NK-92 treated with Interleukin-12 subunit alpha and Interleukin-12 subunit beta, amount 100 ng/mL, for 24 hours (cell line): ENCODE measurements around the gene ARHGEF33.
A peak's percentile ranks its signal among the peaks of the same experiment; 100 is the strongest.

Experiments used
- DNase-seq: peaks from one replicate; lab custom pipeline; 2025; lab: John Stamatoyannopoulos, UW

The ARHGEF33 gene

GRCh38 chr2:38889575-38889974 is at the start of gene ARHGEF33:
Gene ARHGEF33 (plus strand): TSS chr2:38889875. CDS start chr2:38919448, 29,573 bp downstream.
- DNase-seq, result no peak

GRCh38 chr2:38850045-38850444 is 39.6 kb upstream of the ARHGEF33 start:
- DNase-seq, result no peak

DNA sequence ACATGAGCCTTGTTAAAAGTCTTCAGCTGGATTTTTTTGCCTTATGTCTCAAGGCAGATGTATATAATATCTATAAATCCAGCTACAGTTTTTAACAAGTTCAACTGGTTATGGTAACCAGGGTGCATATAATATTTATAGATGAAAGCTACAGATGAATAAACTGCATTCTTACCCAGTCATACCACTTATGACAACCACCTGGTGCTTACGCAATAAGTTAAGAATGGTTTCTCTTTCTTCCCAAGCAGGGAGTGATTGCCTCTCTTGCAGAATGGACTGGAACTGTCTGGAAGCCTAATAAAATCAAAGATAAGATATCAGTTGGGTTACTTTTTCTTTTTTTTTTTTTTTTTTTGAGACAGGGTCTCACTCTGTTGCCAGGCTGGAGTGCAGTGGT is 33.5 kb upstream of the ARHGEF33 start:
- no peak for DNase-seq

DNA sequence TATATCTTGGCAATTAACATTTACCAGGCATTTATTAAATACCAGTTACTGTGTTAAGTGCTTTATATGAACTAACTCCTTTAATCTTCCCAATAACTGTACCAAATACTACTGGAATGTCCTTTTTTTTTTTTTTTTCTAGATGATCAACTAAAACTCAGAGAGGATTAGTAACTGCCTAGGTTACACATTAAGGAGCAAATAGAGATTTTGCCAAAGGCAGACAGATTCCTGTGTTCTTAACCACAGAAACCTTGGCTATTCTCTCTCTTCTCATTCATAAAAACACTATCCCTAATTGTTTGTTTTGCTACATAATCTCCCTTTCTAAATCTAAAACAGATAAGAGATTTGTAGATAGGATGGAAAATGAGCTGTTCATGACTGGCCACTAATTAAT is 27.2 kb upstream of the ARHGEF33 start:
- no peak for DNase-seq

- DNase-seq, result no peak
These were observed 26.5 kb upstream of the ARHGEF33 start for GRCh38 chr2:38863061-38863695.

DNA sequence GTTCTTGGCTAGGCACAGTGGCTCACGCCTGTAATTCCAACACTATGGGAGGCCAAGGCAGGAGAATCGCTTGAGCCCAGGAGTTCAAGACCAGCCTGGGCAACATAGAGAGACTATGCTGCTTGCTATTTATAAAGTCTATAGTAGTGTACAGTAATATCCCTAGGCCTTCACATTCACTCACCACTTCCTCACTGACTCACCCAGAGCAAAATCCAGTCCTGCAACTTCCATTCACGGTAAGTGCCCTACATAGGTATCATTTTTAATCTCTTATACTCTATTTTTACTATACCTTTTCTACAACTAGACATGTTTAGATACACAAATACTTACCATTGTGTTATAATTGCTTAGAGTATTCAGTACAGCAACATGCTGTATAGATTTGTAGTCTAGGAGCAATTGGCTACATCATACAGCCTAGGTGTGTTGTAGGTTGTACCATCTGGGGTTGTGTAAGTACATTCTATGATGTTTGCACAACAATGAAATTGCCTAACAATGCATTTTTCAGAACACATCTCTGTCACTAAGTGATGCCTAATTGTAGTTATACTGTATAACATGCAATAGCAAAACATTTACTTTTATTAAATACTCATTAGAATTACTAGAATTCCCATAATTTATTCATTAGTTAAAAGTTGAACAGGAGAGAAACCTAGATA is 22.8 kb upstream of the ARHGEF33 start:
- no peak for DNase-seq

GRCh38 chr2:38871432-38871831 is 18.2 kb upstream of the ARHGEF33 start:
- DNase-seq, result no peak

DNA sequence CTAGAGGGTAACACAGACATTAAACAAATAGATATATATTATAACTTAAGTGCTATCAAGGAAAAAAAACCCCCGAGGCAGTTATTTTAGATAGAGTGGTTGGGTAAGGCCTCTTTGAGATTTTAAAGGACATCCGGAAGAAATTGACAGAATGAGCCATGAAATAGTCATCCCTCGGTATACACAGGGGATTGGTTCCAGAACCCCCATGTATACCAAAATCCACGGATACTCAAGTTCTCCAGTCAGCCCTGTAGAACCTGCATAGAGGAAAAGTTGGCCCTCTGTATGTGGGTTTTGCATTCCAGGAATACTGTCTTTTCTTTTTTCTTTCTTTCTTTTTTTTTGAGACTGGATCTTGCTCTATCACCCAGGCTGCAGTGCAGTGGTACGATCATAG is 15.9 kb upstream of the ARHGEF33 start:
- no peak for DNase-seq

GRCh38 chr2:38875227-38875575 is 14.5 kb upstream of the ARHGEF33 start:
- no peak for DNase-seq

DNA sequence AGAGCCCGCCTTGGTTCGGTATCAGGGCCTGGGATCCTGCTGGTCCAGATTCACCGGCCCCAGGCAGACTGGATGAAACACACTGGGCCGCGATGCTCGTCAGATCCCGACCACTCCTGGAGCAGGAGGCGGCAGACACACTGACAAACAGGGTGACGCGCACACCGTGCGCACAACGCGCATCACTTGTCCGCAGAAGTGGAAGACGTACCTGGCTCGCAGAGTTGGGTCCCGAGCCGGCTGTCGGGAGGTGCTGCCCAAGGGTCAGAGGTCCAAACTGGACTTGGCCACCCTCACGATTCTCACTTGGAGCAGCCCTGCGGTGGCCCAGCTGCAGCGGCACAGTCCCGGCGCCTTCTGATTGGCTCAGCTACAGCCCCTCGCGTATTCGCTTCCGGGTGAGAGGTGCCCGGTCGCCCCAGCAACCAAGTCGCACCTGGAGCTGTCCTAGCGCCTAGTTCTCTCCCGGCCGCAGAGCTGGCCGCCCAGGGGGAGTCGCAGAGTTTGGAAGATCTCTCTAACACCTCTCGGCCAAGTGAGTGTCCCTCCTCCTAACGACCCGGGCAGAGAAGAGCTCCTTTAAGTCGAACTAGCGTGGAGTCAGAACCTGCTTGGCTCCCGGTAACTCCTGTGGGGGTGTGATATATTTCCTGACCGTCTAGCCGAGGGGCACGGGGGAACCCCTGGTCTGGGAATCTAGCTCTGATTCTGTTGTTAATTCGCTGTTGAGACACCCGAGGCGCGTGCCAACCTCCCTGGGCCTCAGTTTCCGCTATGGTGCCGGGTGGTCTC is 13.9 kb upstream of the ARHGEF33 start, which contains the start of the genes DHX57 and MORN2:
TSS of gene DHX57 (minus strand) at position 359 of the 792 bp plus-strand sequence. CDS start 7,529 bp downstream, outside the sequence.
TSS of gene MORN2 (plus strand) at position 401 of the 792 bp plus-strand sequence.
- peak; percentile 61 for DNase-seq

DNA sequence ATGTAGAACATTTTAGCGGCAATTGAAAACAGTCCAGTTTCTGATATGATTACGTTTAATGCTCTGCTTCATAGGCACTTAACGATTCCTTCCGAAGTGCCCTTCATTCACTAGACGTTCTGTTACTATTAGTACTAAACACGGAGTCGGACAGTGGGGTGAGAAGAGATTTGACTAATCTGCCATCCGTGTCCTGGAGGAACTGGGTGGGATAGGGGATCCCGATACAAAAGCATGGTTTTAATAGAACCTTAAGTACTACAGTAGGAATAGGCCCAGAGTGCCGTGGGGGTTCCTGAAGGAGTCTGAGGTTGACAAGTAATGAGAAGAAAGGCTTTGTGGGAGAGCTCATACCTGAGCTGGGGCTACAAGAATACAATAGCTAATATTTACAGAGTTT is 13.3 kb upstream of the ARHGEF33 start:
- DNase-seq, result no peak

GRCh38 chr2:38886063-38886462 is 3.6 kb upstream of the ARHGEF33 start:
- no peak for DNase-seq

DNA sequence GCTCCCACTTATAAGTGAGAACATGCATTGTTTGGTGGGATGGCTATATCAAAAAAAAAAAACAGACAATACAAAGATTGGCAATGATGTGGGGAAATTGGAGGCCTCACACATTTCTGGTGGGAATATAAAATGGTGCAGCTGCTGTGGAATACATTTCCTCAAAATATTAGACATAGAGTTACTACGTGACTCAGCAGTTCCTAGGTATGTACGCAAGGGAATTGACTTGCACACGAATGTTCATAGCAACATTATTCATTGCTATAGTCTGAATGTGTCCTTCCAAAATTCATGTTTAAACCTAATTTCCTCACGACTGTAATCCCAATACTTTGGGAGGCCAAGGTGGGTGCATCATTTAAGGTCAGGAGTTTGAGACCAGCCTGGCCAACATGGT is 2.3 kb upstream of the ARHGEF33 start:
- DNase-seq, result no peak

- no peak for DNase-seq
These were observed 1.6 kb upstream of the ARHGEF33 start for GRCh38 chr2:38887902-38888554.

DNA sequence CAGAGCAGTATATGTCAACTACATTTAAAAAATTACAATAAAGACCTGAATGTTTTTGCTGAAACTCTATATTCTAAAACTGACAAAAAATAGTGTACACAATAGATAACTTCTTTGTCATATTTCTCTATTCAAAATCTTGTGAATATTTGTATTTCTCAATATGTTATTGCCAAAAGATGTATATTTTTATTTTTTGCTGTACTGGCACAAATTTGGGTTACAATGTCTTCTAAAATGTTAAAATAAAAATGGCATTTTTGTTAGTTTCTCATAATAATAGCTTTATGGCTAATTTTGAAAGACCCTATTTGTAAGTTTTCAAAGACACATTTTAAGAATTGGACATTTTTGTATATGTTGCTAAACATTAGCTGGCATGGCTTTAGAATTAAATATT is 630 bp upstream of the ARHGEF33 start:
- DNase-seq, result no peak

- DNase-seq, result no peak
These were observed 3.1 kb downstream of the ARHGEF33 start for GRCh38 chr2:38892819-38893218.

- DNase-seq, result no peak
These were observed 8.6 kb downstream of the ARHGEF33 start for GRCh38 chr2:38898256-38898655.

- no peak for DNase-seq
These were observed 11.1 kb downstream of the ARHGEF33 start for GRCh38 chr2:38900726-38901125.

DNA sequence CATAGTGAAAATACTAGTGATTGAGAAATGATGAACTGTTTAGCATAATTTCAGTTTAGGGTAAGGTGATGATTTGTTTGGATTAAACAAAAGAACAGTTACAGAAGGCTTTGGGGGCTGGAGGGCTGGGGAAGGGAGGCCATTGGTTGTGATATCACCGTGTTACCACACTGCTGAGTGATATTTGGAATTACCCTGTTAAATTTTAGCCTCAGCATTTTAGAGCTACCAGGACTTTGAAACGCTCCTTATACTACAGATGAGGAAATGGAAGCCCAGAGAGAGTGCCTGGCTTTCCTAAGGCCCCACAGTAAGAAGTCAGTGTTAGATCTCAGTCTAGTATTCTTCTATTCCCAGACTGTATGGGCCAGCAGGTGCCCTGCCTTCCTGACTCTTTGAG is 15.6 kb downstream of the ARHGEF33 start:
- DNase-seq, result no peak

DNA sequence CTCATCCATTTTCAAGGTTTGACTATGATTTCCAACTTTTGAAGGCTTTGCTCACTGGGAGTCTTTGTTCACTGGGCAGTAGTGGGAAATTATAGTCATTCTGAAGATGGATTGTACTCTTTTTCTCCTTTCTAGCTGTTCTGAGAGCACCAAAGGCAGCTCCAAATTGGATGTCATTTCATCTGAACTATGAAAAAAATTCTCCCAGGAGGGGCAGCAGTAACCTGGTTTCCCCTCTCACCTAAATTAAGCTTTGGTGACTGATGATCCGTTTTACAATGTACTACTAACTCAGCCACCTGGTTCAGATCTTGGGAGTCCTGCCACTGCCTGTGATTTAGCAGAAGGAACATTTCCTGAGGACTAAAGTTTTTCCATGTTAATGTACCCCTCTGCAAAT is 17.6 kb downstream of the ARHGEF33 start:
- no peak for DNase-seq

DNA sequence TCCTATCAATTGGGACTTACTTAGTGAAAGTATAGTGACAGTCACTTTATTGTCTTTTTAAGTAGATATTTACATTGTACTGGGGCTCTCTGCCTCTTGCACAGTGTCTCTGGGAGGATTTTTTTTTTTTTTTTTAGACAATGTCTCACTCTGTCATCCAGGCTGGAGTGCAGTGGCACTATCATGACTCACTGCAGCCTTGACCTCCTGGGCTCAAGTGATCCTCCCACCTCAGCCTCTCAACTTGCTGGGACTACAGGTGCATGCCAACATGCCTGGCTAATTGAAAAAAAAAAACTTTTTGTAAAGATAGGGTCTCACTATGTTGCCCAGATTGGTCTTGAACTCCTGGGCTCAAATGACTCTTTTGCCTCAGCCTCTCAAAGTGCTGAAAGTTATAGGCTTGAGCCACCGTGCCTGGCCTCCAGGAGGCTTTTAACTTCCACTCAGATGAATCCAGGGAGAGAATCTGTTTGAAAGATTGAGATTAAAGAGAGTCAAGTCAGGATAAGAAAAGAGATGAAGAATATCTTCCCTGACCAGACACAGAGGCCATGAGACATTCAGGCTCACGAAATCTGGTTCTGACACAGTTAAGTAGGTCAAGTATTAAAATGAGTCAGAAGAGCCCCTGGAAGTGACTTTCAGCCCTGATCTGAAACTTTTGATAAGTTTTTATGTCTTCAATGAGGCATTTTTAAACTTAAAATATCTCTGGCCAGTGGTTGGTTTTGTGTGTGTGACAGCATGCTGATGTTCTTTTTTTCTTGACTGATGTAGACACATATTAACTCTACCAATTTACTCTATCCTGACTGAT is 18.3 kb downstream of the ARHGEF33 start:
- DNase-seq, result no peak

GRCh38 chr2:38909872-38910271 is 20.2 kb downstream of the ARHGEF33 start:
- DNase-seq, result no peak
